Stromal cell of bone marrow (primary cell): Measurements from ENCODE around the gene SPSB4.
A peak's percentile ranks its signal among the peaks of the same experiment; 100 is the strongest.

Source experiments
- DNase-seq: peaks from one replicate; pipeline ENCODE4 v3.0.0-alpha.2; 2012; ENCODE audit warnings: low read depth

Gene SPSB4

GRCh38 chr3:141152801-141153678, 101.9 kb downstream of the SPSB4 start:
- DNase-seq, result no peak

GRCh38 chr3:141153679-141153966, 102.5 kb downstream of the SPSB4 start:
- no peak for DNase-seq

GRCh38 chr3:141164852-141165251, 113.7 kb downstream of the SPSB4 start:
- no peak for DNase-seq

- DNase-seq, result no peak
Observed at GRCh38 chr3:141167681-141168080, 116.5 kb downstream of the SPSB4 start.

GRCh38 chr3:141170678-141171295, 119.6 kb downstream of the SPSB4 start:
- no peak for DNase-seq

GRCh38 chr3:141174674-141175073, 123.5 kb downstream of the SPSB4 start:
- no peak for DNase-seq

GRCh38 chr3:141176775-141177174, 125.6 kb downstream of the SPSB4 start:
- no peak for DNase-seq

- no peak for DNase-seq
Observed at GRCh38 chr3:141178026-141178425, 126.9 kb downstream of the SPSB4 start.

GRCh38 chr3:141178551-141178950, 127.4 kb downstream of the SPSB4 start:
- no peak for DNase-seq

GRCh38 chr3:141179983-141180382, 128.8 kb downstream of the SPSB4 start:
- DNase-seq, result no peak

- DNase-seq, result no peak
Observed at GRCh38 chr3:141181196-141181595, 130.0 kb downstream of the SPSB4 start.

- DNase-seq, result no peak
Observed at GRCh38 chr3:141181819-141182218, 130.7 kb downstream of the SPSB4 start.

- no peak for DNase-seq
Observed at GRCh38 chr3:141183606-141184005, 132.5 kb downstream of the SPSB4 start.

- DNase-seq, result no peak
Observed at GRCh38 chr3:141184430-141184829, 133.3 kb downstream of the SPSB4 start.

- peak; percentile 3 for DNase-seq
Observed at GRCh38 chr3:141191097-141191749, 140.1 kb downstream of the SPSB4 start.

GRCh38 chr3:141192345-141192744, 141.2 kb downstream of the SPSB4 start:
- peak; percentile 90 for DNase-seq

- no peak for DNase-seq
Observed at GRCh38 chr3:141193066-141193830, 142.1 kb downstream of the SPSB4 start.
